Measurements from ENCODE around the gene MDC1. TPM values are rescaled to one million over a fixed set of nuclear protein-coding genes. Genes with fewer than 3 reads are reported as not detected.

Gene MDC1
- total RNA-seq, 1 donor from 2014 or later, result 13.1 TPM

- DNase-seq (ENCODE audit: missing footprints), result no peak
- no peak for ATAC-seq
- intact Hi-C loops (cut with DNase I), result loop anchor here (10.0 kb wide), 1 partner anchor 336 kb away; no protein-coding TSS in a partner anchor
These were observed 31.9 kb upstream of the MDC1 start for GRCh38 chr6:30748851-30749540.

- ATAC-seq (no peak), DNase-seq (ENCODE audit: missing footprints) (no peak)
- intact Hi-C loops (cut with DNase I), result loop anchor here (10.0 kb wide), 1 partner anchor 337 kb away; no protein-coding TSS in a partner anchor
These were observed 31.1 kb upstream of the MDC1 start for GRCh38 chr6:30747902-30748769.

- intact Hi-C loops (cut with DNase I), result loop anchor here (10.0 kb wide), 1 partner anchor 338 kb away; no protein-coding TSS in a partner anchor
- ATAC-seq, result no peak
- no peak for DNase-seq (ENCODE audit: missing footprints)
These were observed 30.2 kb upstream of the MDC1 start for GRCh38 chr6:30747300-30747687.

- ATAC-seq, result peak; percentile 60
- intact Hi-C loops (cut with DNase I), result loop anchor here (2.0 to 10.0 kb wide), 4 partner anchors 85 to 341 kb away; no protein-coding TSS in a partner anchor
- DNase-seq (ENCODE audit: missing footprints), result peak; percentile 91
These were observed 27.1 kb upstream of the MDC1 start, which contains the start of gene IER3 for GRCh38 chr6:30744054-30744805. TSS of gene IER3 (minus strand) at chr6:30744547. CDS start at chr6:30744518, 29 bp downstream.

- DNase-seq (ENCODE audit: missing footprints), result peak; percentile 79
- ATAC-seq, result peak; percentile 2
- intact Hi-C loops (cut with DNase I), result loop anchor here (2.0 to 10.0 kb wide), 6 partner anchors 23 to 341 kb away; partner anchors contain the start of gene TUBB
These were observed 26.3 kb upstream of the MDC1 start for GRCh38 chr6:30743099-30744053.

- intact Hi-C loops (cut with DNase I), result loop anchor here (2.0 to 10.0 kb wide), 5 partner anchors 22 to 342 kb away; partner anchors contain the start of gene TUBB
- peak; percentile 96 for ATAC-seq
- peak; percentile 99 for DNase-seq (ENCODE audit: missing footprints)
These were observed 25.4 kb upstream of the MDC1 start, which contains the start of gene FLOT1 for GRCh38 chr6:30742316-30743098. TSS of gene FLOT1 (minus strand) at chr6:30742687. CDS start at chr6:30742189, 498 bp downstream.

GRCh38 chr6:30741789-30742315 lies 24.8 kb upstream of the MDC1 start:
- ATAC-seq (peak; percentile 27), DNase-seq (ENCODE audit: missing footprints) (no peak)
- intact Hi-C loops (cut with DNase I), result loop anchor here (2.0 to 10.0 kb wide), 5 partner anchors 21 to 343 kb away; partner anchors contain the start of gene TUBB

- DNase-seq (ENCODE audit: missing footprints) (no peak), ATAC-seq (no peak)
- intact Hi-C loops (cut with DNase I), result loop anchor here (5.0 to 10.0 kb wide), 3 partner anchors 136 to 344 kb away; no protein-coding TSS in a partner anchor
These were observed 24.1 kb upstream of the MDC1 start for GRCh38 chr6:30741063-30741779.

- intact Hi-C loops (cut with DNase I), result loop anchor here (5.0 to 10.0 kb wide), 3 partner anchors 137 to 344 kb away; no protein-coding TSS in a partner anchor
- ATAC-seq (no peak), DNase-seq (ENCODE audit: missing footprints) (no peak)
These were observed 23.4 kb upstream of the MDC1 start for GRCh38 chr6:30740540-30740870.

- ATAC-seq (no peak), DNase-seq (ENCODE audit: missing footprints) (no peak)
- intact Hi-C loops (cut with DNase I), result no loop called here
These were observed 21.5 kb upstream of the MDC1 start for GRCh38 chr6:30738532-30738931.

- ATAC-seq (no peak), DNase-seq (ENCODE audit: missing footprints) (no peak)
- intact Hi-C loops (cut with DNase I), result no loop called here
These were observed 18.7 kb upstream of the MDC1 start for GRCh38 chr6:30735668-30736314.

GRCh38 chr6:30732237-30732943 lies 15.3 kb upstream of the MDC1 start:
- no peak for DNase-seq (ENCODE audit: missing footprints)
- ATAC-seq, result no peak
- intact Hi-C loops (cut with DNase I), result loop anchor here (5.0 kb wide), 1 partner anchor 150 kb away; the partner anchor contains the start of gene DDR1

GRCh38 chr6:30730601-30731435 lies 13.7 kb upstream of the MDC1 start:
- intact Hi-C loops (cut with DNase I), result loop anchor here (5.0 kb wide), 1 partner anchor 151 kb away; the partner anchor contains the start of gene DDR1
- DNase-seq (ENCODE audit: missing footprints) (peak; percentile 80), ATAC-seq (peak; percentile 64)
